Heart left ventricle (tissue), 16 donors: ENCODE results near the gene STK4. TPM values are rescaled to one million over a fixed set of nuclear protein-coding genes. Genes with fewer than 3 reads are reported as not detected.
A peak's percentile ranks its signal among the peaks of the same experiment; 100 is the strongest.

Experiments used
- ATAC-seq, 4 donors: fragments of 200-7000 bp; cut with Tn5 transposase; one replicate each; pipeline ENCODE4 v1.9.1; 2020 to 2022; ENCODE audit warnings: moderate library complexity in 4 of 4, mild to moderate bottlenecking in 3 of 4, moderate number of reproducible peaks in 1 of 4
- DNase-seq, 5 donors: peaks; one replicate each; pipeline ENCODE4 v3.0.0-alpha.2; 2020
- H3K27ac ChIP-seq, 12 donors: fragments of 200-600 bp; sonication (generic) in 4 of 12; one replicate each; pipeline versions ENCODE4 v1.5.0 to v1.8.0; 2016 to 2022; ENCODE audit warnings: mild to moderate bottlenecking in 2 of 12
- H3K27me3 ChIP-seq, 9 donors: fragments of 200-600 bp; sonication (generic) in 2 of 9; one replicate each; pipeline versions ENCODE4 v1.5.1 to v1.8.0; 2016 to 2022; ENCODE audit warnings: mild to moderate bottlenecking in 3 of 9
- H3K36me3 ChIP-seq, 9 donors: fragments of 200-600 bp; sonication (generic) in 2 of 9; one replicate each; pipeline versions ENCODE4 v1.5.0 to v1.8.0; 2018 to 2022; ENCODE audit warnings: mild to moderate bottlenecking in 2 of 9
- H3K4me1 ChIP-seq, 12 donors: fragments of 200-600 bp; sonication (generic) in 4 of 12; one replicate each; pipeline versions ENCODE4 v1.5.0 to v1.8.0; 2016 to 2022; ENCODE audit warnings: mild to moderate bottlenecking in 3 of 12
- H3K4me3 ChIP-seq, 12 donors: fragments of 200-600 bp; sonication (generic) in 4 of 12; one replicate each; pipeline versions ENCODE4 v1.5.0 to v1.8.0; 2017 to 2022; ENCODE audit warnings: mild to moderate bottlenecking in 9 of 12, moderate library complexity in 4 of 12
- H3K9me3 ChIP-seq, 12 donors: fragments of 200-600 bp; sonication (generic) in 4 of 12; one replicate each; pipeline versions ENCODE4 v1.5.0 to v1.8.0; 2016 to 2022; ENCODE audit warnings: mild to moderate bottlenecking in 1 of 12
- CTCF ChIP-seq, 12 donors: fragments of 200-600 bp; sonication (generic) in 4 of 12; IDR thresholded peaks; one replicate each; pipeline versions ENCODE4 v1.5.0 to v1.8.0; 2018 to 2022; ENCODE audit warnings: antibody characterized with exemption in 12 of 12, mild to moderate bottlenecking in 5 of 12
- POLR2A ChIP-seq, 2 donors: fragments of 450-650 bp; IDR thresholded peaks; one replicate each; pipeline ENCODE4 v1.6.1; 2017; ENCODE audit warnings: antibody characterized with exemption in 2 of 2, mild to moderate bottlenecking in 2 of 2, moderate library complexity in 2 of 2
- WGBS, 4 donors: extraction: QIAGEN DNeasy Blood & Tissue Kit in 2 of 4; methylation state at CpG; one replicate each; pipeline versions ENCODE4 v1.1.5 to v1.1.7; 2013 to 2018; 5-methylcytosine and 5-hydroxymethylcytosine counted together
- intact Hi-C, 10 donors: fragments of 100-400 bp; cut with DNase I; formaldehyde crosslinking; loops; one replicate each; pipeline versions ENCODE4 v1.11.1 to v1.14.2; 2022
- polyA plus RNA-seq, 2 donors: library from polyadenylated mRNA; stranded (reverse); fragments of 200-250 nt; gene quantifications; one replicate each; pipeline ENCODE4 v1.2.3, GENCODE V29; 2013
- total RNA-seq, 9 donors: library from RNA; depleted of rRNA in 2 of 9; stranded (reverse); fragments of >200 nt in 2 of 9; fragmentation: NEBNext Ultra II Directional in 3 of 9; extraction: Animal tissue kit (Norgen Biotek cat#: 25700) in 3 of 9; gene quantifications; one replicate each; pipeline versions ENCODE4 v1.1.0 to v1.2.4, GENCODE V29; 2016 to 2023
- donor health status: ischemic (EF 13 %, LVEDD 7.1; RV severe dilation, severe dysfunction).
- donor health status: healthy with polysubstance abuse.
- donor health status: DM: no; HTN: yes; CAD: no.
- donor health status: DM: no; HTN: no; CAD: no.
- donor health status: ischemic (EF 25% LVEDD 6.9; RV normal size, moderate dysfunction).
- donor health status: ischemic (EF 25% LVEDD 5.7; RV mildly dilated, moderate dysfunction).
- donor health status: healthy.
- donor health status: DM: yes; HTN: yes; CAD: no.
- donor health status: ischemic (EF 35%, LVEDD 5.7; RV mildly dilated, moderate dysfunction).
- donor health status: nonischemic (EF 11% LVEDD 7.7; RV severe dilation, severe dysfunction).
- donor health status: DM: yes; HTN: yes; CAD: no.
- donor health status: PGD.
- donor health status: ischemic (EF 29% LVEDD 5.4; RV normal size, mild dysfunction).
- donor health status: nonischemic (EF 23%, LVEDD 6.1; RV moderate dilation, normal function).

The STK4 gene
- total and polyA plus RNA-seq, 11 donors = 3.2 to 25.3 (median 9.3) TPM

GRCh38 chr20:44960103-44960852 is 6.0 kb upstream of the STK4 start, which contains the start of gene TOMM34:
Gene TOMM34 (minus strand): TSS chr20:44960397. CDS start chr20:44960333, 64 bp downstream.
- ATAC-seq (peak; percentile 95 to 99 (median 98)), DNase-seq (peak; percentile 95 to 97 (median 96))
- Histone ChIP-seq H3K27me3 (no peaks in the 10 kb centered on the region), H3K27ac (peak within 1 kb of the TSS in 11 of 12 donors; percentile 47 to 87 (median 79)), H3K4me3 (peak within 1 kb of the TSS; percentile 66 to 96 (median 88)), H3K4me1 (peaks cover 0 to 26% (median 15%) of the 10 kb centered on the region in 12 donors), H3K9me3 (no peaks in the 10 kb centered on the region), H3K36me3 (peaks cover 0 to 18% (median 10%) of the 10 kb centered on the region in 9 donors)
- intact Hi-C loops = loop anchor here in 2 of 10 donors (5.0 to 10.0 kb wide), 2 partner anchors 73 to 455 kb away; partner anchors contain the start of genes PIGT (in 1 of the 2) and YWHAB (in 1 of the 2)
- TF ChIP-seq POLR2A (IDR thresholded peaks at IDR 0.05) (peak; percentile 27 to 92), CTCF (IDR thresholded peaks at IDR 0.05) (peak in 3 of 12 donors; percentile 6 to 20 (median 19))
- 0 to 1% (median 0%) methylated on average over 37 to 60 of the region's 60 CpGs for WGBS, 4 donors

- Histone ChIP-seq H3K4me3 (peak overlapping the region in 2 of 12 donors; percentile 92 to 96), H3K27me3 (no peaks in the 10 kb centered on the region), H3K4me1 (peaks cover 0 to 31% (median 17%) of the 10 kb centered on the region in 12 donors), H3K9me3 (no peaks in the 10 kb centered on the region), H3K36me3 (peaks cover 0 to 8% (median 2%) of the 10 kb centered on the region in 9 donors), H3K27ac (peak overlapping the region in 3 of 12 donors; percentile 47 to 87 (median 72))
- WGBS, 4 donors = 56 to 68% (median 57%) methylated on average over 4 of the region's 4 CpGs
- ATAC-seq = no peak
- TF ChIP-seq POLR2A (IDR thresholded peaks at IDR 0.05) = no peak
- TF ChIP-seq CTCF (IDR thresholded peaks at IDR 0.05) = no peak
- intact Hi-C loops = loop anchor here in 2 of 10 donors (5.0 to 10.0 kb wide), 2 partner anchors 74 to 454 kb away; partner anchors contain the start of genes PIGT (in 1 of the 2) and YWHAB (in 1 of the 2)
- DNase-seq = no peak
These were observed 5.1 kb upstream of the STK4 start for GRCh38 chr20:44961011-44961869.

- no peak for DNase-seq
- H3K4me1 ChIP-seq = peaks cover 0 to 33% (median 18%) of the 10 kb centered on the region in 12 donors
- H3K9me3 ChIP-seq = no peaks in the 10 kb centered on the region
- intact Hi-C loops = loop anchor here in 2 of 10 donors (5.0 to 10.0 kb wide), 2 partner anchors 75 to 453 kb away; partner anchors contain the start of genes PIGT (in 1 of the 2) and YWHAB (in 1 of the 2)
- no peak for ATAC-seq
- no peak overlapping the region for H3K4me3 ChIP-seq
- H3K27me3 ChIP-seq = no peaks in the 10 kb centered on the region
- H3K36me3 ChIP-seq = peaks cover 0 to 2% (median 0%) of the 10 kb centered on the region in 9 donors
- WGBS, 4 donors = 75 to 93% (median 85%) methylated on average over 3 of the region's 3 CpGs
- TF ChIP-seq CTCF (IDR thresholded peaks at IDR 0.05) (no peak), POLR2A (IDR thresholded peaks at IDR 0.05) (no peak)
- no peak overlapping the region for H3K27ac ChIP-seq
These were observed 4.4 kb upstream of the STK4 start for GRCh38 chr20:44961870-44962267.
